MV-4-11 (cell line): Measurements from ENCODE around the gene SOAT2.

ENCODE experiments used
- DNase-seq: peaks from one replicate; lab custom pipeline; 2025; lab: John Stamatoyannopoulos, UW

Gene SOAT2, protein sequence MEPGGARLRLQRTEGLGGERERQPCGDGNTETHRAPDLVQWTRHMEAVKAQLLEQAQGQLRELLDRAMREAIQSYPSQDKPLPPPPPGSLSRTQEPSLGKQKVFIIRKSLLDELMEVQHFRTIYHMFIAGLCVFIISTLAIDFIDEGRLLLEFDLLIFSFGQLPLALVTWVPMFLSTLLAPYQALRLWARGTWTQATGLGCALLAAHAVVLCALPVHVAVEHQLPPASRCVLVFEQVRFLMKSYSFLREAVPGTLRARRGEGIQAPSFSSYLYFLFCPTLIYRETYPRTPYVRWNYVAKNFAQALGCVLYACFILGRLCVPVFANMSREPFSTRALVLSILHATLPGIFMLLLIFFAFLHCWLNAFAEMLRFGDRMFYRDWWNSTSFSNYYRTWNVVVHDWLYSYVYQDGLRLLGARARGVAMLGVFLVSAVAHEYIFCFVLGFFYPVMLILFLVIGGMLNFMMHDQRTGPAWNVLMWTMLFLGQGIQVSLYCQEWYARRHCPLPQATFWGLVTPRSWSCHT

DNA sequence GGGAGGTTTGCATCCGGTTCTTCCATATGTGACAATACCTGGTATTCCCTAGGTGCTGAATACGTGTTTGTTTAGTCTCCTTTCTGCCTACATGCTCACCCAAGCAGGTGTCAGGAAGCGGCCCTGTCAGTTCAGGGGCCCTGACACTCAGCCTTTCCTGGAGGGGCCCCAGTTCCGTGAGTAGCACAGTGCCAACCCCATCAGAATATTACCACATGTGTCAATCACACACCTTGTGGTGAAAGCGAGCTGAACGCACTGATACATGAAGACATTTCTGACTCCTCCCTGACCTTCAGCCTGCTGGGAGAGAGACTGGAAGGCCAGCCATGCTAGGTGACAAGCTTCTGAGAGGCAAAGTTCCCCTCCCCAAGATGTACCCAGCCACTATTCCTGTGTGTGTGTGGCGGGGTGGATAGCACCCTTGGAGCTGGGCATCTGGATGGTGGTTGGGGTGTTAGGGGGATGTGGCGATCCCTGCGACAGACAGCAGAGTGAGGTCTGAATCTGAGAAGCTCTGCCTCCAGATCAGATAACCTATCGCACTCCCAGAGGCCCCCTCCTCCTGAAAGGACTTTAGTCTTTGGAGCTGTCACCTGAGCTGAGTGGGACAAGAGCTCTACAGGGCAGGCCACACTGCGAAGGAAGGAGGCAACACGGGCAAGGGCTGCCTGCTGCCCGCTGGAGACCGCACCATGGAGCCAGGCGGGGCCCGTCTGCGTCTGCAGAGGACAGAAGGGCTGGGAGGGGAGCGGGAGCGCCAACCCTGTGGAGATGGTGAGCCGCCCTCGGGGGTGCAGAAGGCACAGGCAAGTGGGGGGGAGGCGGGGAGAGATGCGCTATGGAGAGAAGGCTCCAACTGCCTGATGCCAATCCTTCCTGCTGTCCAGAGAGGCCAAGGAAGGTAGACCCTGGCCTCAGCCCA is at the start of gene SOAT2:
Gene SOAT2 (plus strand): TSS at position 604 of the 925 bp plus-strand sequence. CDS start 92 bp downstream, at position 696.
- DNase-seq = peak; percentile 5

DNA sequence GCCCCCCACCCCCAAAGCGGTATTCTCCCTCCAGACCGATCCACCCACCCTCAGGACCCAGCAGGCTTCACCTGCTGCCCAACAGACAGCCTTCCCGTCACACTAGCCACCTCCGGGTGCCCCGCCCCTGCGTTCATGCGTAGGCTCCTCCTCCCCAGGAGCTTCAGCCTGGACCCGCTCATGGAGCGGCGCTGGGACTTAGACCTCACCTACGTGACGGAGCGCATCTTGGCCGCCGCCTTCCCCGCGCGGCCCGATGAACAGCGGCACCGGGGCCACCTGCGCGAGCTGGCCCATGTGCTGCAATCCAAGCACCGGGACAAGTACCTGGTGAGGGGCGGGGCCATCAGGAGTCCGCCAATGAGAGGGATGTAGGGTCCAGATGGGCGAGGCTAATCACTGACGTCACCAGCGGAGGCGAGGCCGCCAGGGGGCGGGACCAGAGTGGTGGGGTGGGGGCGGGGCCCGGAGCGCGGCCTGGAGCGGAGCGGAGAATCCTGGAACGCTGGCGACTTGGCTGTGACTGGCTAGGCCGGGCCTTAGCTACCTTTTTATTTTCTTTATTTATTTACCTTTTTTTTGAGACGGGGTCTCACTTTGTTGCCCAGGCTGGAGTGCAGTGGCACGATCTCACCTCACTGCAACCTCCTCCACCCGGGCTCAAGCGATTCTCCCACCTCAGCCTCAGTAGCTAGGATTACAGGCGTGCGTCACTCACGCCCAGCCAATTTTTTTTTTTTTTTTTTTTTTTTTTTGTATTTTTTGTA is 49.0 kb upstream of the SOAT2 start:
- DNase-seq = peak; percentile 79

DNA sequence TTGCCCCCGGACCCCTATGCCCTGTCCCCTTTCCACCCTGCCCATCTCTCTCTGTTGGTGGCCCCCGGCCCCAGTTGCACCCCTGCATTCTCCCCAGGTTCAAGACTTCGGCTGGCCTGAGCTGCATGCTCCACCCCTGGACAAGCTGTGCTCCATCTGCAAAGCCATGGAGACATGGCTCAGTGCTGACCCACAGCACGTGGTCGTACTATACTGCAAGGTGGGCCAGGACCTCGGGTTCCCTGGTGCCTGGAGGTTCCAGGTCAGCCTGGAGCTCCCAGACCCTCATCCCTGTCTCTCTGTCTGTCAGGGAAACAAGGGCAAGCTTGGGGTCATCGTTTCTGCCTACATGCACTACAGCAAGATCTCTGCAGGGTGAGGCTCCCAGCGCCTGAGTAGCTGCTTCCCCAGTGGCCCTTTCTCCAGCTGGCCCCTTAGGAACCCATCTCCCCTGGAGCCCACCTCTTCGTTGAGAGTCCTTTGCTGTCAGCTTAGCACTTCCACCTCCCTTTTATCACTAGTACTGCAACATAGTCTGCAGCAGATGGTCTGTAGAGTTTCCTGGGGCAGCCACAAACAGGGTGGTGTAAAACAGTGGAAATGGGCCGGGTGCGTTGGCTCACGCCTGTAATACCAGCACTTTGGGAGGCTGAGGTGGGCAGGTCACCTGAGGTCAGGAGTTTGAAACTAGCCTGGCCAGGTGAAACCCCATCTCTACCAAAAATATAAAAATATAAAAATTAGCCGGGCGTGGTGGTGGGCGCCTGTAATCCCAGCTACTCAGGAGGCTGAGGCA is 47.6 kb upstream of the SOAT2 start:
- DNase-seq = no peak

DNA sequence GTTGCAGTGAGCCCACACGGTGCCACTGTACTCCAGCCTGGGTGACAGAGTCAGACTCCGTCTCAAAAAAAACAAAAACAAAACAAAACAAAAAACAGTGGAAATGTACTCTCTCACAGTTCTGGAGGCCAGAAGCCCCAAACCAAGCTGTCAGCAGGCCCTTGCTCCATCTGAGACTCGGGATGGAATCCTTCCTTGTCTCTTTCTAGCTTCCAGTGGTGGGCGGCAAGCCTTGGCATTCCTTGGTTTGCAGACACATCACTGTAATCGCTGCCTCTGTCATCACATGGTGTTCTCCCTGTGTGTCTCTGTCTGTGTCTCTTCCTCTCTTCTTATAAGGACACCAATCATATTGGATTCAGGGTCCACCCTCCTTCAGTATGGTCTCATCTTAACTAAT is 47.0 kb upstream of the SOAT2 start:
- DNase-seq = no peak

DNA sequence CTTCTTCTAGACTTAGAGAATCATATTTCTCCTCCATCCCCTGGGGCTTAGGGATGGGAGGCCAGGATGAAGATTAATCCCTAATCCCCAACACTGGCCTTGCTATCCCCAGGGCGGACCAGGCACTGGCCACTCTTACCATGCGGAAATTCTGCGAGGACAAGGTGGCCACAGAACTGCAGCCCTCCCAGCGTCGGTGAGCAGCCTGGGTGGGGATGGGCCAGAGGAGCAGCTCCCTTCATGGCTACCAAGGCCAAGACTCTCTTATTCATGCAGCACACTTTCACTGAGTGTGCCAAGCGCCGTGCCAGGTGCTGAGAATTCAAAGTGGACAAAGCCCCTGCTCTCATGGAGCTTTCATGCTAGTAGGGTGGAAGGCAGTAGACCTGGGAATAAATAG is 46.4 kb upstream of the SOAT2 start:
- no peak for DNase-seq

DNA sequence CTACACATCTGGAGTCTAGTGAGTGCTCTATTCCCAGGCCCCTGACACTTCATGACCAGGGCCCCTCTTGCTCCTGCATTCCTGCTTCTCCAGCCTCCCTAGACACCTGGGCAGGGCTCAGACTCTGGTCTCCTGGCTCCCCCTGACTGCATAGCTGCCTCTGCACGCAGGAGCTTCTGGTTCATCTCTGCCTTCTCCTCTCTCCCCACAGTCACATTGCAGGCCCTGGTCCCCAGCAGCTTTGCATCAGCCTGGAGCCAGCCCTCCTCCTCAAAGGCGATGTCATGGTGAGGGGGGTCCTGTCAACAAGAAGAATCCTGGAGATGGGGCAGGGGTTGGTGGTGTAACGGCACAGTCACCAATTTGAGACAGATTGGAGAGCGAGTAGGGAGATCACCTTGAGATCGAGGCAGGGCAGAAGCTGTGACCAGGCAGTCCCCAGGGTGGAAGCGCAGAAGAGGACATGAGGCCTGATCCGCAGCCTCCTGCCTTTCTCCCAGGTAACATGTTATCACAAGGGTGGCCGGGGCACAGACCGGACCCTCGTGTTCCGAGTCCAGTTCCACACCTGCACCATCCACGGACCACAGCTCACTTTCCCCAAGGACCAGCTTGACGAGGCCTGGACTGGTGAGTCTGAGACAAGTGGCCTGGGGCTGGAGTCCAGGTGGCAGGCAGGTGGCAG is 45.3 kb upstream of the SOAT2 start:
- DNase-seq = no peak

DNA sequence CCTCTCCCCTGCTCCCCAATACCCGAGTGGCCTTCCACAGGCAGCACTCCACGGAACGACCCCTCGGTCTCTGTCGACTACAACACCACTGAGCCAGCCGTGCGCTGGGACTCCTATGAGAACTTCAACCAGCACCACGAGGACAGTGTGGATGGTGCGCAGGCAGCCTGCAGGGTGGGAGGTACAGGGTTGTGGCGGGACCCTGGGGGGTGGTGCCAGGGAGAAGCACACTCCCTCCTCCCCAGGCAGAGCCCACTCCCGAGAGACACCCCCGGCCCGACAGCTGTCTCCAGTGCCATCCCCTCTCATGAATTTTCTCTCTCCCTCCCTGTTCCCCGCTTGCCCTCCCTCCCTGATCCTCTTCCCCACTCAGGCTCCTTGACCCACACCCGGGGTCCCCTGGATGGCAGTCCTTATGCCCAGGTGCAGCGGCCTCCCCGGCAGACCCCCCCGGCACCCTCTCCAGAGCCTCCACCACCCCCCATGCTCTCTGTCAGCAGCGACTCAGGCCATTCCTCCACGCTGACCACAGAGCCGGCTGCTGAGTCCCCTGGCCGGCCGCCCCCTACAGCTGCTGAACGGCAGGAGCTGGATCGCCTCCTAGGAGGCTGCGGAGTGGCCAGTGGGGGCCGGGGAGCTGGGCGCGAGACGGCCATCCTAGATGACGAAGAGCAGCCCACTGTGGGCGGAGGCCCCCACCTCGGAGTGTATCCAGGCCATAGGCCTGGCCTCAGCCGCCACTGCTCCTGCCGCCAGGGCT is 44.4 kb upstream of the SOAT2 start:
- DNase-seq = no peak

DNA sequence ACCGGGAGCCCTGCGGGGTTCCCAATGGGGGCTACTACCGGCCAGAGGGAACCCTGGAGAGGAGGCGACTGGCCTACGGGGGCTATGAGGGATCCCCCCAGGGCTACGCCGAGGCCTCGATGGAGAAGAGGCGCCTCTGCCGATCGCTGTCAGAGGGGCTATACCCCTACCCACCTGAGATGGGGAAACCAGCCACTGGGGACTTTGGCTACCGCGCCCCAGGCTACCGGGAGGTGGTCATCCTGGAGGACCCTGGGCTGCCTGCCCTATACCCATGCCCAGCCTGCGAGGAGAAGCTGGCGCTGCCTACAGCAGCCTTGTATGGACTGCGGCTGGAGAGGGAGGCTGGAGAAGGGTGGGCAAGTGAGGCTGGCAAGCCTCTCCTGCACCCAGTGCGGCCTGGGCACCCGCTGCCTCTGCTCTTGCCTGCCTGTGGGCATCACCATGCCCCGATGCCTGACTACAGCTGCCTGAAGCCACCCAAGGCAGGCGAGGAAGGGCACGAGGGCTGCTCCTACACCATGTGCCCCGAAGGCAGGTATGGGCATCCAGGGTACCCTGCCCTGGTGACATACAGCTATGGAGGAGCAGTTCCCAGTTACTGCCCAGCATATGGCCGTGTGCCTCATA is 43.7 kb upstream of the SOAT2 start:
- no peak for DNase-seq

DNA sequence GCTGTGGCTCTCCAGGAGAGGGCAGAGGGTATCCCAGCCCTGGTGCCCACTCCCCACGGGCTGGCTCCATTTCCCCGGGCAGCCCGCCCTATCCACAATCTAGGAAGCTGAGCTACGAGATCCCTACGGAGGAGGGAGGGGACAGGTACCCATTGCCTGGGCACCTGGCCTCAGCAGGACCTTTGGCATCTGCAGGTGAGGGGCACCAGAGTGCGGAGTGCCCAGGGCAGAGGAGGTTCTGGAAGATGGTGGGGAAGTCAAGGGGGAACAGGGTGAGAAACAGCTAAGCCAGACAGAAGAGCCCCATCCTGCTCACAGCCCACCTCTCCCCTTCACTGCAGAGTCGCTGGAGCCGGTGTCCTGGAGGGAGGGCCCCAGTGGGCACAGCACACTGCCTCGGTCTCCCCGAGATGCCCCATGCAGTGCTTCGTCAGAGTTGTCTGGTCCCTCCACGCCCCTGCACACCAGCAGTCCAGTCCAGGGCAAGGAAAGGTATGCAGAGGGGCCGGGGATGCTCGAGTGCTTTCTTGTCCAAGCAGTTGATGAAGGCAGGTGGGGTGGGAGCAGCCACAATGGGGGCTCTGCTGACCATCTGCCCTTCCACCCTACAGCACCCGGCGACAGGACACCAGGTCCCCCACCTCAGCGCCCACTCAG is 43.1 kb upstream of the SOAT2 start:
- DNase-seq = no peak

DNA sequence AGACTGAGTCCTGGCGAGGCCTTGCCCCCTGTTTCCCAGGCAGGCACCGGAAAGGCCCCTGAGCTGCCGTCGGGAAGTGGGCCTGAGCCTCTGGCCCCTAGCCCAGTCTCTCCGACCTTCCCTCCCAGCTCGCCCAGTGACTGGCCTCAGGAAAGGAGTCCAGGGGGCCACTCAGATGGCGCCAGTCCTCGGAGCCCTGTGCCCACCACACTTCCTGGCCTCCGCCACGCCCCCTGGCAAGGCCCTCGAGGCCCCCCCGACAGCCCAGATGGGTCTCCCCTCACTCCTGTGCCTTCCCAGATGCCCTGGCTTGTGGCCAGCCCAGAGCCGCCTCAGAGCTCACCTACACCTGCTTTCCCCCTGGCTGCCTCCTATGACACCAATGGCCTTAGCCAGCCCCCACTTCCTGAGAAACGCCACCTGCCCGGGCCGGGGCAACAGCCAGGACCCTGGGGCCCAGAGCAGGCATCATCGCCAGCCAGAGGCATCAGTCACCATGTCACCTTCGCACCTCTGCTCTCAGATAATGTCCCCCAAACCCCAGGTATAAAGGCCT is 42.5 kb upstream of the SOAT2 start:
- no peak for DNase-seq

DNA sequence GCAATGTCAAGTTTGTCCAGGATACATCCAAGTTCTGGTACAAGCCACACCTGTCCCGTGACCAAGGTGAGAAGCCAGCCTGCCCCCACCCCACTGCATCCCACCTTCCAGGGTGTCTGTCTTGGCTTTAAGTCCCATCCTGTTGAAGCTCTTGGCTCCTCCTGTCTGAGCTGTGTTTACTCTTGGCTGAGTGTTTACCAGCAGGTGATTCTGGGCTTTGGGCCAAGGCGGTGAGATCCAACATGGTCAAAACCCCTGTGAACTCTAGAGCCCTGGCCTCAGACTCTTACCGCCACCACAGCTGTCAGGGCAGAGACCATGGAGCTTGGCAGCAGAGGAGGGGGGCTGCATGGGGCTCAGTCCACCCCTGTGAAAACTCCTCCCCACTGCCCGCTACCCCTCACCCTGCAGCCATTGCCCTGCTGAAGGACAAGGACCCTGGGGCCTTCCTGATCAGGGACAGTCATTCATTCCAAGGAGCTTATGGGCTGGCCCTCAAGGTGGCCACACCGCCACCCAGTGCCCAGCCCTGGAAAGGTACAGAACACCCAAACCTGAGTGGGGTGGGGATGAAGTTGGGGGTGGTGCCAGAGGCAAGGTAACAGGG is 41.8 kb upstream of the SOAT2 start:
- DNase-seq = peak; percentile 5

DNA sequence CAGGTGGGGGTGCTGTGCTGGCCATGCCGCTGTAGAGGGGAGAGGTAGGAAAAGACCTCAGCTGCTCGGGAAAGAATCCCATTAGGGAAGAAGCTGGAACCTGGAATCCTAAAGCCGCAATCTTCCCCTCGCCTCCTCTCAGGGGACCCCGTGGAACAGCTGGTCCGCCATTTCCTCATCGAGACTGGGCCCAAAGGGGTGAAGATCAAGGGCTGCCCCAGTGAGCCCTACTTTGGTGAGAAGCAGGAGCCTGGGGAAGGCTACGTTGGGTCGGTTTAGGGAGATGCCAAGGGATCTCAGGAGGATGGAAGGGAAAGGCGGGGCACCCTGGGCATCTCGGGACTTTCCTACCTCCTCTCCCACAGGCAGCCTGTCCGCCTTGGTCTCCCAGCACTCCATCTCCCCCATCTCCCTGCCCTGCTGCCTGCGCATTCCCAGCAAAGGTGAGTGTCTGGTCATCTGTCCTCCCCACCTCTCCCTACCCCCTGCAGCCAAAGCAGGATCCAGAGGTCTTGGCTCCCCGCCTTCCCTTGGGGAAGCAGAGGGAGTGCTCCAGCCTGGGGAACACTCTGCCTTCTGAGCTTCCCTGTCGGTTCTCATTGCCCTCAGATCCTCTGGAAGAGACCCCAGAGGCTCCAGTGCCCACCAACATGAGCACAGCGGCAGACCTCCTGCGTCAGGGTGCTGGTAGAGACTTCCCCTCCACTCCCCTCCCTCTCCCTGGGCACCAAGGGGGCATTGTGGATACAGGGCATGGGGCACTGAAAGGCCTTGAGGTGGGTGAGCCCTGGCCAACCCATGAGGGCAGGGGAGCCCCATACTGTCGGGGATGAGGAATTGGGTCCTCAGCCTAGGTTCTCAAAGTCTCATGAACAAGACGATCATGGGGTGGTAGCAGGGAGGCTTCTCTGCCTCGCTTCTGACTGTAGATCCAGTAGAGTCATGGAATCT is 41.0 kb upstream of the SOAT2 start:
- no peak for DNase-seq

DNA sequence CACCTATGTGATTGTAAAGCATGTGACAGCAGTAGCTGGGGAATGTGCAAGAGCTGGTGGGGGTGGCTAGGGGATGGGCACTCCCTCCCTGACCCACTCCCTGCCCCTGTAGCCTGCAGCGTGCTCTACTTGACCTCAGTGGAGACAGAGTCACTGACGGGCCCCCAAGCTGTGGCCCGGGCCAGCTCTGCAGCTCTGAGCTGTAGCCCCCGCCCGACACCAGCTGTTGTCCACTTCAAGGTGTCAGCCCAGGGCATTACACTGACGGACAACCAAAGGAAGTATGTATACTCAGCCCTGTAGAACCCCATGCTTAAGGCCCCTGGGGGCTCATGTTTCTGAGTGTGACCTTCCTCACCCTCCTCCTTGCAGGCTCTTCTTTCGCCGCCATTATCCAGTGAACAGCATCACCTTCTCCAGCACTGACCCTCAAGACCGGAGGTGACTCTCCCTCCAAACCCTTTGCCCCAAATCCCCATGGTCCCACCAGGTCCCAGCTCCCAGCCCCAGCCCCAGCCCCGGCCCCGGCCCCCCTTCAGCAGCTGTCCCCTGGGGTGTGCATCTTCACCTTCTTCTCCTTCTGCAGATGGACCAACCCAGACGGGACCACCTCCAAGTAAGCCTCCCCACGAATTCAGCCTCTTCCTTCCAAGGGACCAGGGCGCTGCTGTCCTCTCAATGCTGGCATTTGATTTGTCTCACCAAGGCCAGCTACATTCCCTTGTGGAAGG is 40.1 kb upstream of the SOAT2 start:
- no peak for DNase-seq

DNA sequence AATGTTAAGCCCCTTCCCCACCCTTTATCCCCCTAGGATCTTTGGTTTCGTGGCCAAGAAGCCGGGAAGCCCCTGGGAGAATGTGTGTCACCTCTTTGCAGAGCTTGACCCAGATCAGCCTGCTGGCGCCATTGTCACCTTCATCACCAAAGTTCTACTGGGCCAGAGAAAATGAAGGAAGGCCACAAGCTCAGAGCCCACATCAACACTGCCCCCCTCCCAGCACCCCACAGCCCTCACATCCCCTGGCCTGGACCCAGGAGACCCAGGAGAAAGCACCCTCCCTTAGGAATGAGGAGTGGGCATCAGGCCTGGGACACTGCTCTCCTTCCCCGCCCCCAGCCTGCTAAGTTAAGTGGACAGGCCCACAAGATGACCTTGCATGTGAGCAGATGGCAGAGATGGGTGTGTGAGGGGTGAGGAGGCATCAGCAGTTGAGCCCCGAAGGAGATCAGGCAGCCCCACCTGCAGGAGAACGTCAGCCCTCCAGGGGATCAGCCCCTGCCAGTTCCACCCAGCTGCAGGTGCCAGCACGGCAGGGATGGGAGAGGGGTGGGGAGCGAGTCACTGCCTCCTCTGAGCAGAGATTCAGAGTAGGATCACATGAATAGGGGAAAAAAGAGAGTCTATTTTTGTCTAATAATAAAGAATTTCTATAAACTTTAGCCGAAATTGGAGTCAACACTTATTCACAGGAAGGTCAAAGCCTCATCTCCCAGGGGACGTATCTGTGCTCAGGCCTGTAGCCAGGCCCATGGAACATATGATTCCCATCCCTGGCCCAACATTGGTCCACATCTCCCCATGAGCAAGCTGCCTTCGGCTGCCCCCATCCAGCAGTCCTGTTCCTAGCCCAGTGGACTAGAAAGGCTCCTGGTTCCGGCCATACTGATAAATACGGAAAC is 39.3 kb upstream of the SOAT2 start:
- DNase-seq = no peak
